Neural cell (in vitro differentiated cells): Measurements from ENCODE around the gene STK38. TPM values are rescaled to one million over a fixed set of nuclear protein-coding genes. Genes with fewer than 3 reads are reported as not detected.

Experiments used
- H2AFZ ChIP-seq: fragments of 200-600, 300-800 bp; sonication (generic), shearing (Covaris generic); 2 replicates; pipeline ENCODE4 v1.6.0; 2014; ENCODE audit warnings: low read depth, mild to moderate bottlenecking, antibody characterized with exemption, low read length, moderate library complexity
- H3F3A ChIP-seq: fragments of 200-600 bp; shearing (Covaris generic); 2 replicates; pipeline ENCODE4 v1.6.1; 2016; ENCODE audit warnings: mild to moderate bottlenecking, moderate library complexity, mixed read lengths, antibody characterized with exemption, low read length; ENCODE audit not compliant: insufficient read depth, poor library complexity, severe bottlenecking
- H3K27ac ChIP-seq: fragments of 200-600, 300-800 bp; sonication (generic), shearing (Covaris generic); 2 replicates; pipeline ENCODE4 v1.5.1; 2014; ENCODE audit warnings: mild to moderate bottlenecking, low read length, moderate library complexity
- H3K27me3 ChIP-seq: fragments of 300-800, 200-600 bp; sonication (generic), shearing (Covaris generic); 2 replicates; pipeline ENCODE4 v1.6.0; 2014; ENCODE audit warnings: mild to moderate bottlenecking, low read depth, low read length, moderate library complexity; ENCODE audit not compliant: insufficient read depth
- H3K36me3 ChIP-seq: fragments of 300-800, 200-600 bp; sonication (generic), shearing (Covaris generic); 2 replicates; pipeline ENCODE4 v1.5.1; 2014; ENCODE audit warnings: mild to moderate bottlenecking, antibody characterized with exemption, low read length, moderate library complexity; ENCODE audit not compliant: insufficient read depth
- H3K4me2 ChIP-seq: fragments of 300-800, 200-600 bp; sonication (generic), shearing (Covaris generic); 2 replicates; pipeline ENCODE4 v1.6.0; 2014; ENCODE audit warnings: mild to moderate bottlenecking, low read length
- H3K4me3 ChIP-seq: fragments of 300-800, 200-600 bp; sonication (generic), shearing (Covaris generic); 2 replicates; pipeline ENCODE4 v1.5.1; 2014; ENCODE audit warnings: mild to moderate bottlenecking, low read length, moderate library complexity
- H3K79me2 ChIP-seq: fragments of 200-600 bp; shearing (Covaris generic); replicated peaks from 2 replicates; pipeline ENCODE4 v1.6.0; 2014; ENCODE audit warnings: mild to moderate bottlenecking, low read length, moderate library complexity; ENCODE audit not compliant: insufficient read depth
- H3K9ac ChIP-seq: fragments of 300-800, 200-600 bp; sonication (generic), shearing (Covaris generic); 2 replicates; pipeline ENCODE4 v1.6.1; 2016; ENCODE audit warnings: mild to moderate bottlenecking, low read length, mixed read lengths
- H3K9me2 ChIP-seq: fragments of 200-600 bp; shearing (Covaris generic); 2 replicates; pipeline ENCODE4 v1.6.1; 2016; ENCODE audit warnings: mild to moderate bottlenecking, low read length, mixed read lengths; ENCODE audit not compliant: insufficient read depth
- H3K9me3 ChIP-seq: fragments of 200-600, 300-800 bp; sonication (generic), shearing (Covaris generic); 2 replicates; pipeline ENCODE4 v1.6.1; 2016; ENCODE audit warnings: mild to moderate bottlenecking, mixed run types, low read length, moderate library complexity, mixed read lengths
- H4K20me1 ChIP-seq: fragments of 200-600 bp; shearing (Covaris generic); 2 replicates; pipeline ENCODE4 v1.6.1; 2016; ENCODE audit warnings: mild to moderate bottlenecking, mixed run types; ENCODE audit not compliant: insufficient read depth
- CTCF ChIP-seq: fragments of 450-650 bp; IDR thresholded peaks from 2 replicates; pipeline ENCODE4 v1.5.1; 2014; ENCODE audit warnings: antibody characterized with exemption, mild to moderate bottlenecking, moderate library complexity; ENCODE audit not compliant: poor library complexity, severe bottlenecking
- EP300 ChIP-seq: fragments of 450-650 bp; conservative IDR thresholded peaks from 2 replicates; pipeline ENCODE4 v1.6.1; 2014; ENCODE audit warnings: antibody characterized with exemption, mild to moderate bottlenecking, moderate library complexity; ENCODE audit not compliant: poor library complexity, severe bottlenecking
- EZH2 ChIP-seq: fragments of 200-600, 300-800 bp; shearing (Covaris generic), sonication (generic); IDR thresholded peaks from 2 replicates; pipeline ENCODE4 v1.6.1; 2014; ENCODE audit warnings: antibody characterized with exemption, low read length, borderline replicate concordance, mild to moderate bottlenecking; ENCODE audit not compliant: insufficient read depth, poor library complexity, severe bottlenecking
- MXI1 ChIP-seq: fragments of 450-650 bp; conservative IDR thresholded peaks from 2 replicates; pipeline ENCODE4 v1.6.1; 2014; ENCODE audit warnings: antibody characterized with exemption, mild to moderate bottlenecking; ENCODE audit not compliant: poor library complexity, severe bottlenecking
- POLR2AphosphoS5 ChIP-seq: IDR thresholded peaks from 2 replicates; pipeline ENCODE4 v1.6.1; 2012
- RAD21 ChIP-seq: fragments of 450-650 bp; conservative IDR thresholded peaks from 2 replicates; pipeline ENCODE4 v1.6.1; 2014; ENCODE audit warnings: antibody characterized with exemption, mild to moderate bottlenecking, moderate library complexity
- REST ChIP-seq: IDR thresholded peaks from 2 replicates; pipeline ENCODE4 v1.6.1; 2012; ENCODE audit warnings: borderline replicate concordance
- SMC3 ChIP-seq: fragments of 450-650 bp; conservative IDR thresholded peaks from 2 replicates; pipeline ENCODE4 v1.6.1; 2014; ENCODE audit warnings: antibody characterized with exemption, mild to moderate bottlenecking, moderate library complexity; ENCODE audit not compliant: poor library complexity
- TAF1 ChIP-seq: IDR thresholded peaks from 2 replicates; pipeline ENCODE4 v1.6.1; 2012; ENCODE audit warnings: low read depth
- polyA plus RNA-seq: library from polyadenylated mRNA; depleted of rRNA; stranded (reverse); fragments of >200 nt; gene quantifications from 2 replicates; pipeline ENCODE4 v1.2.3, GENCODE V29; 2014

The STK38 gene
- polyA plus RNA-seq, 1 donor from 2014 or later, result 58.7 TPM

GRCh38 chr6:36479256-36479655, 68.0 kb downstream of the STK38 start:
- no peak overlapping the region for H2AFZ ChIP-seq
- no peaks in the 10 kb centered on the region for H3F3A ChIP-seq
- no peaks in the 10 kb centered on the region for H3K27me3 ChIP-seq
- H3K79me2 ChIP-seq, result no peaks in the 10 kb centered on the region
- H3K36me3 ChIP-seq, result no peaks in the 10 kb centered on the region
- no peak overlapping the region for H3K27ac ChIP-seq
- H4K20me1 ChIP-seq, result no peaks in the 10 kb centered on the region
- H3K9ac ChIP-seq, result no peak overlapping the region
- TF ChIP-seq CTCF, result no peak
- TF ChIP-seq POLR2AphosphoS5, result no peak
- no peak for TF ChIP-seq EP300
- no peak for TF ChIP-seq SMC3
- TF ChIP-seq REST, result no peak
- TF ChIP-seq EZH2, result no peak
- TF ChIP-seq MXI1, result no peak
- no peak for TF ChIP-seq RAD21
- no peak for TF ChIP-seq TAF1
- H3K9me3 ChIP-seq, result no peaks in the 10 kb centered on the region
- no peaks in the 10 kb centered on the region for H3K9me2 ChIP-seq
- no peak overlapping the region for H3K4me3 ChIP-seq
- H3K4me2 ChIP-seq, result no peak overlapping the region

GRCh38 chr6:36478051-36478526, 69.2 kb downstream of the STK38 start:
- Histone ChIP-seq H3K9ac (no peak overlapping the region), H3F3A (no peaks in the 10 kb centered on the region), H3K27ac (no peak overlapping the region), H3K9me2 (no peaks in the 10 kb centered on the region), H3K27me3 (no peaks in the 10 kb centered on the region), H3K79me2 (no peaks in the 10 kb centered on the region), H4K20me1 (no peaks in the 10 kb centered on the region), H3K9me3 (no peaks in the 10 kb centered on the region), H2AFZ (no peak overlapping the region), H3K4me3 (no peak overlapping the region), H3K4me2 (no peak overlapping the region), H3K36me3 (no peaks in the 10 kb centered on the region)
- TF ChIP-seq REST (no peak), TAF1 (no peak), POLR2AphosphoS5 (no peak), EP300 (no peak), MXI1 (no peak)
